GM10266 (cell line): ENCODE data around the gene PRKCE.

ENCODE experiments used
- DNase-seq: peaks from one replicate; pipeline ENCODE4 v3.0.0; 2012; ENCODE audit errors: extremely low spot score
- TF ChIP-seq, protein P1 (sequence below): IDR thresholded peaks from 2 replicates; pipeline ENCODE4 v1.5.1; 2012; ENCODE audit warnings: mild to moderate bottlenecking, low read depth; ENCODE audit not compliant: control insufficient read depth, insufficient read depth; ENCODE audit errors: missing control alignments

Gene PRKCE

DNA sequence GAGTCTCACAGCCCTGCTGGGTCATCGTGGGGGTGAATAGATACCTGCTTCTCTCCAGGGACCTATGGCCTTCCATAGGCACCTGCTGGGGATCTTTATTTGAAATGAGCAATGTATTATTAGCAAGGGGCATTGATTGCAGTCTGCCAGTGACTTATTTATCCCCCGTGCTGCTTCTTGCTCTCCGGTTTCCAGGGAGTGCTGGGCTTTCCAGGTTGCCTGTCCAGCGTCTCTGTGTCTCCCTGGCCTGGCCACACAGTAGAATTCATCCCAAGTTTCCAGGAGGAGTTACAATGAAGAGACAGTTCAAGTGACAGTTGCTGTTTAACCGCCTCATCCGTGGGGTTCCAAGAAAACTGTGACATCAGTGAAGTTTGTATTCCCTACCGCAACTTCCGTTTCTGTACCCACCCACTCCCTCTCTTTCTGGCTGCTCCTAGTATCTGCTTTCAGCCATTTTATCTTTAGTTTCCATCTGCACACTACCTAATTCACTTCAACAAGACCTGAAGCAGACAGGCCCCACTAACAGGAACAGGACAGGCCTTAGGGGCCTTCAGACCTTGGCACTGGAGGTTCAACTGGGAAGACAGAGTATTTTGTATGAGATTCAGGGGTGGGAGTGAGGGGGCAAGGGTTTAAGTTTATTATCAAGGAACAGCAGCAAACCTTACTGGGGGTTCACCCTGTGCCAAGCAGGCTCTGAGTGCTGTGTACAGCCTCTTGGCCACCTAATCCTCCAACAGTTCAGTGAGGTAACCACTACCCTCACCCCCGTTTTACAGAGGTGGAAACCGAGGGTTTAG is 134.8 kb downstream of the PRKCE start:
- TF ChIP-seq, protein P1, sequence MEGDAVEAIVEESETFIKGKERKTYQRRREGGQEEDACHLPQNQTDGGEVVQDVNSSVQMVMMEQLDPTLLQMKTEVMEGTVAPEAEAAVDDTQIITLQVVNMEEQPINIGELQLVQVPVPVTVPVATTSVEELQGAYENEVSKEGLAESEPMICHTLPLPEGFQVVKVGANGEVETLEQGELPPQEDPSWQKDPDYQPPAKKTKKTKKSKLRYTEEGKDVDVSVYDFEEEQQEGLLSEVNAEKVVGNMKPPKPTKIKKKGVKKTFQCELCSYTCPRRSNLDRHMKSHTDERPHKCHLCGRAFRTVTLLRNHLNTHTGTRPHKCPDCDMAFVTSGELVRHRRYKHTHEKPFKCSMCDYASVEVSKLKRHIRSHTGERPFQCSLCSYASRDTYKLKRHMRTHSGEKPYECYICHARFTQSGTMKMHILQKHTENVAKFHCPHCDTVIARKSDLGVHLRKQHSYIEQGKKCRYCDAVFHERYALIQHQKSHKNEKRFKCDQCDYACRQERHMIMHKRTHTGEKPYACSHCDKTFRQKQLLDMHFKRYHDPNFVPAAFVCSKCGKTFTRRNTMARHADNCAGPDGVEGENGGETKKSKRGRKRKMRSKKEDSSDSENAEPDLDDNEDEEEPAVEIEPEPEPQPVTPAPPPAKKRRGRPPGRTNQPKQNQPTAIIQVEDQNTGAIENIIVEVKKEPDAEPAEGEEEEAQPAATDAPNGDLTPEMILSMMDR: no peak
- DNase-seq: peak; percentile 21

DNA sequence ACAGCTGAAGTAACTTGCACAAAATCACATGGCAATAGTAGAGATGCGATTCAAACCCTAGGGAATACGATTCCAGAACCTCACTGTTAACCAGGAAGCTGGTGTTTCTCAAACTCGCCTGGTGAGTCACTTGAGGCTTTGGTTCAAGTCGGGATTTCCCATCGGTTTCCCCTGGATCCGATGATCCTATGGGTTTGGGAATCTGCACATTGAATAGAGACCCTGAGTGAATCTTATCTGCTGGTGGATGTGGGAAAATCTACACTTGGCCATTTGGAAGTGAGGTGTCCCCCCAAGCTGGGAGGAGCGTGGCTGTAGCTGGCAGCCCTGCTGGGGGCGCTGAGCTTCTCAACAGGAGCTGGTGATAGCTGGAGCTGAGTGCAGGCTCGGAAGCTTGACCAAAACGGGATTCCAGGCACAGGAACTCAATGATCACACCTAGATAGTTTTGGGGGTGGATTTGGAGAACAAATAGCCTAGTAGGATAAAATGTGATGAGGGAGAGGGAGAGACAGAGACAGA is 135.4 kb downstream of the PRKCE start:
- TF ChIP-seq, protein P1: no peak
- DNase-seq: no peak

DNA sequence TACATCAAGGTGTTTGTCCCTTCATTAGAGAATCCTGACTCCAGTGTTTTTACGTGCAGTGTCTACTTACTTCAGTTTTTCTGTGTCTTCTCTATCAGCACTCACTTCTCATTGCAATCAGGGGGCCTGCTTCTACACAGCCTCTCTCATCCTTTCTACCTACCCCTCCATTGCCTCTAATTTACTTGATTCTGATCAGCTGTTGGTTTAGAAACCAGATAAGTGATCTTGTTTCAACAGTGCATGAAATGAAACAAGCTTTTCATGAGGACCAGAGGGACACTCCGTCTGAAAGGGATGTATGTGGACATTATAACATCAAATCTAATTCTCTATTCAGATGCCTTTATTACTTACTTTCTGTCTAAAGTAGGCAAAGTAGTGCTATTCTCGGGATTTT is 136.9 kb downstream of the PRKCE start:
- TF ChIP-seq, protein P1: no peak
- DNase-seq: no peak

DNA sequence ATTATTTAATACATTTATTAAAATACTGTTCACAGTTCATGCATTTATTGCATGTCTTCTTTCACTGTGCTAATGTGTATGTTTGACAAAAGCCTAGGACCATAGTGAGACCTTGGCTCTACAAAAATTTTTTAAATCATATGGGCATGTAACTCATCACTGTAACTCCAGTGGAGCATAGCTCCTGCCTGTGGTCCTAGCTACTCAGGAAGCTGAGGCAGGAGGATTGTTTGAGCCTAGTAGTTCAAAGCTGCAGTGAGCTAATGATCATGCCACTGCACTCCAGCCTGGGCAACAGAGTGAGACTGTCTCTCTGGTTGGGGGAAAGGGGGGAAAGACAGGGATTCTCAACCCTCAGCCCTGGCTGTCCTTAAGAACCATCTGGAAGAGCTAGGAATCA is 137.8 kb downstream of the PRKCE start:
- TF ChIP-seq, protein P1: no peak

DNA sequence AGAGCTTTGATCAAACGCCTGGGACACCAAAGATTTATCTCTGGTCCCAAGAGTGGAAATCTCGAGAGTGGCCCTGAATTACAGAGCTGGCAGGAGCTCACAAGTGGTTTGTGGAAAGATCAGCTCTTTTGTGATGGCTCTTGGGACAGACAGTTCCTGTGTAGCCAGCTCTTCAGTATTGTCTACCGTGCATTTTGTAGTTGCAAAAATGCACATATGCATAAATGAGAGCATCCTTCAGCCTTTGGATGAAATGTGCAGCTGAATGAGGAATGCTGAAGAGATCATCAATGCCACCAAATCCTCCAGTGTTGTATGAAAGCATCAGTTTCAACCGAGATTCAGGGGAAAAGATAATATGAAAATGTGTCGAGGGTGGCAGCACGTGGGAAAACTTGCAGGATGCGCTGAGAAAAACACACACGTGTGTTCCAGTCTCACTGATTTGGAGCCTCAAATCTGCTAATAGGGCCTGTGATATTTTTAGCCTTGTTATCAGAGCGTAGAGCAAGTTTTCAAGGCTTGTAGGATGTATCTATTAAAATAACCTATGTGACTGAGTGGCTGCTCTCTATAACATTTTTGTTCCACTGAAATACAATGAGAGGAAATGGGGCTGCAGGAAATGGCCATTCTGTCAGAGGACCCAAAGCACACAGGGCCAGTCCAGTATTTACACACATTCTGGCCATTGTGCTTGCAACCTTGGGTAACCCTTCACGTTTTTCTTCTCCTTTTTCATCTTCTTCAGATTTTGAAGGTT is 138.7 kb downstream of the PRKCE start:
- no peak for DNase-seq
- TF ChIP-seq, protein P1: no peak

More for the DNA sequence above, 137.8 kb downstream of the PRKCE start:
- no peak for DNase-seq

DNA sequence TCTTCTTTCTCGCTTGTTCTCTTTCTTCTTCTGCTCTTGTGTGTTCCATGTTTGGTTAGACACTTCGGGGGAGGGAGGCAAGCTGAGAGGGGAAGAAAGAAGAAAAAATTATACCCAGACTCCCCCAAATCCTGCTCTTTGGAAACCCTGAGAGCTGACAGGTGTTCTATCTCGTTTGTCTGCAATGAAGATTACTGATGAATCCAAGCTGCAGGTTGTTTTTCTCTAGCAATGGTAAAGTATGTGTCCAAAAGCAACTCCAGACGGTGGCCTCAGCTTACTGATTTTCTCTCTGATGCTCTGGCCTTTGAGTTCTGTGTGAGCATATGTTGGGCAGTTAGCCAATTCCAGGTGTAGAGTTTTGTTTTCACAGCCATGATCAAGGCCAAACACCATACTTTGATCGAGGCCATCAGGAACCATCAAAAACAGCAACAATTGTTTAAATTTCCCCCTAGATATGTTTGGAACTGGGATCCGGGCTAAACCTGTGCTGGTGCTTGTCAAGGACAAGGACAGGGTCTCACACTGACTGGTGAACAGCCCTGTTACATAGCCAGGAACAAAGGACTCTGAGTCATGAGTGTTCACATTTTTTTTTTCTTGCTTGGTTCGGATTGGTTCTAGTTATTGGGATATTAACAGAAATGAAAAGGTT is 142.0 kb downstream of the PRKCE start:
- no peak for DNase-seq

More for the DNA sequence above, 142.0 kb downstream of the PRKCE start:
- TF ChIP-seq, protein P1: no peak
